Neuronal stem cell (in vitro differentiated cells): Measurements from ENCODE around the gene ZNF398.

Experiments
- DNase-seq: peaks from one replicate; pipeline ENCODE4 v3.0.0-alpha.2; 2013; ENCODE audit warnings: low spot score
- H2AFZ ChIP-seq: one replicate; pipeline ENCODE4 v1.6.1; 2013; ENCODE audit warnings: mild to moderate bottlenecking, low read length, inconsistent platforms
- H2AK5ac ChIP-seq: 2 replicates; pipeline ENCODE4 v1.6.1; 2013; ENCODE audit warnings: low read depth, mild to moderate bottlenecking, inconsistent platforms, low read length, moderate library complexity, mixed read lengths
- H2BK120ac ChIP-seq: 2 replicates; pipeline ENCODE4 v1.6.1; 2013; ENCODE audit warnings: low read depth, mild to moderate bottlenecking, inconsistent platforms, low read length, moderate library complexity, mixed read lengths
- H2BK12ac ChIP-seq: one replicate; pipeline ENCODE4 v1.6.1; 2013; ENCODE audit warnings: low read length, inconsistent platforms
- H2BK15ac ChIP-seq: 2 replicates; pipeline ENCODE4 v1.6.1; 2013; ENCODE audit warnings: mild to moderate bottlenecking, low read length, inconsistent platforms, mixed read lengths
- H2BK5ac ChIP-seq: one replicate; pipeline ENCODE4 v1.6.1; 2013; ENCODE audit warnings: inconsistent platforms, mild to moderate bottlenecking, low read length, moderate library complexity
- H3K14ac ChIP-seq: one replicate; pipeline ENCODE4 v1.6.1; 2013; ENCODE audit warnings: low read length, inconsistent platforms
- H3K18ac ChIP-seq: 2 replicates; pipeline ENCODE4 v1.6.1; 2013; ENCODE audit warnings: low read length, inconsistent platforms
- H3K23ac ChIP-seq: 2 replicates; pipeline ENCODE4 v1.6.1; 2013; ENCODE audit warnings: low read depth, mild to moderate bottlenecking, mixed read lengths, low read length, inconsistent platforms; ENCODE audit not compliant: poor library complexity
- H3K27ac ChIP-seq: replicated peaks from 3 replicates; pipeline ENCODE4 v1.5.1; 2013; ENCODE audit warnings: low read length, inconsistent platforms
- H3K27me3 ChIP-seq, 3 experiments: 2 replicates each; pipeline ENCODE4 v1.6.1; 2013; ENCODE audit warnings: low read length in 3 of 3, mild to moderate bottlenecking in 2 of 3, inconsistent platforms in 1 of 3, low read depth in 1 of 3, mixed read lengths in 1 of 3, moderate library complexity in 1 of 3; ENCODE audit not compliant: control insufficient read depth in 3 of 3, insufficient read depth in 3 of 3
- H3K36me3 ChIP-seq, 2 donors: replicated peaks in 1 of 2; 2 replicates each; pipeline ENCODE4 v1.6.1; 2013; ENCODE audit warnings: low read length in 2 of 2; ENCODE audit not compliant: control insufficient read depth in 2 of 2, insufficient read depth in 2 of 2
- H3K4ac ChIP-seq: 2 replicates; pipeline ENCODE4 v1.6.1; 2013; ENCODE audit warnings: inconsistent platforms, mild to moderate bottlenecking, low read length, moderate library complexity
- H3K4me1 ChIP-seq, 2 donors: 1 replicate in 1 of 2; 2 replicates in 1 of 2; pipeline ENCODE4 v1.6.1; 2013; ENCODE audit warnings: low read length in 2 of 2, low read depth in 1 of 2; ENCODE audit not compliant: control insufficient read depth in 2 of 2, insufficient read depth in 1 of 2
- H3K4me2 ChIP-seq: one replicate; pipeline ENCODE4 v1.6.1; 2013; ENCODE audit warnings: mild to moderate bottlenecking, low read length, inconsistent platforms; ENCODE audit not compliant: insufficient read depth, poor library complexity, severe bottlenecking
- H3K4me3 ChIP-seq, 2 donors: 2 replicates each; pipeline ENCODE4 v1.5.1; 2013; ENCODE audit warnings: low read length in 2 of 2, mild to moderate bottlenecking in 2 of 2, inconsistent platforms in 1 of 2, moderate library complexity in 1 of 2
- H3K79me1 ChIP-seq: one replicate; pipeline ENCODE4 v1.6.1; 2013; ENCODE audit warnings: low read depth, mild to moderate bottlenecking, inconsistent platforms, low read length, moderate library complexity
- H3K9ac ChIP-seq: one replicate; pipeline ENCODE4 v1.6.1; 2013; ENCODE audit warnings: mild to moderate bottlenecking, low read depth, low read length, inconsistent platforms; ENCODE audit not compliant: poor library complexity
- H3K9me3 ChIP-seq, 2 donors: replicated peaks in 1 of 2; 2 replicates each; pipeline versions ENCODE3 to v1.6.1; 2013; ENCODE audit warnings: low read length in 2 of 2, mild to moderate bottlenecking in 2 of 2, inconsistent platforms in 1 of 2, low read depth in 1 of 2, mixed read lengths in 1 of 2, moderate library complexity in 1 of 2; ENCODE audit not compliant: control insufficient read depth in 2 of 2, insufficient read depth in 1 of 2
- H4K8ac ChIP-seq: one replicate; pipeline ENCODE4 v1.6.1; 2013; ENCODE audit warnings: low read depth, mild to moderate bottlenecking, inconsistent platforms, low read length, moderate library complexity
- H4K91ac ChIP-seq: one replicate; pipeline ENCODE4 v1.6.1; 2013; ENCODE audit warnings: low read length, low read depth, mild to moderate bottlenecking, inconsistent platforms; ENCODE audit not compliant: poor library complexity
- WGBS, 2 donors: extraction: QIAGEN DNeasy Blood & Tissue Kit; methylation state at CpG; one replicate each; pipeline ENCODE4 v1.1.7; 2013; ENCODE audit warnings: missing lambda C conversion rate in 2 of 2, mixed read lengths in 1 of 2; ENCODE audit not compliant: insufficient read length in 2 of 2, insufficient replicate concordance in 1 of 2; ENCODE audit errors: extremely low coverage in 2 of 2; 5-methylcytosine and 5-hydroxymethylcytosine counted together

ZNF398 gene

GRCh38 chr7:149209518-149210269, 62.4 kb downstream of the ZNF398 start:
- Histone ChIP-seq H3K4me2 (no peak overlapping the region), H3K4ac (no peak overlapping the region), H3K4me1 (no peaks in the 10 kb centered on the region), H3K79me1 (no peaks in the 10 kb centered on the region), H3K18ac (no peak overlapping the region), H2BK120ac (no peak overlapping the region), H2BK12ac (no peak overlapping the region), H4K91ac (no peak overlapping the region), H4K8ac (no peak overlapping the region), H3K36me3 (peaks cover 61 to 95% of the 10 kb centered on the region in 2 donors), H2BK5ac (no peak overlapping the region), H3K9me3 (no peaks in the 10 kb centered on the region), H2BK15ac (no peak overlapping the region), H3K27me3 (no peaks in the 10 kb centered on the region), H3K23ac (no peak overlapping the region), H3K14ac (no peak overlapping the region), H3K4me3 (no peak overlapping the region), H2AFZ (no peak overlapping the region), H3K9ac (no peak overlapping the region), H3K27ac (no peak overlapping the region), H2AK5ac (no peak overlapping the region)
- DNase-seq: peak; percentile 23
- WGBS, 2 donors: no CpG with 5 or more reads among the region's 7 CpGs

- H3K23ac ChIP-seq: no peak overlapping the region
- H3K27me3 ChIP-seq: no peaks in the 10 kb centered on the region
- H3K79me1 ChIP-seq: no peaks in the 10 kb centered on the region
- no peak overlapping the region for H3K18ac ChIP-seq
- H2BK5ac ChIP-seq: no peak overlapping the region
- H2AK5ac ChIP-seq: no peak overlapping the region
- no CpG with 5 or more reads among the region's 11 CpGs for WGBS, 2 donors
- H2BK12ac ChIP-seq: no peak overlapping the region
- H3K9me3 ChIP-seq: no peaks in the 10 kb centered on the region
- peaks cover 66 to 98% of the 10 kb centered on the region in 2 donors for H3K36me3 ChIP-seq
- no peak overlapping the region for H4K91ac ChIP-seq
- H2BK120ac ChIP-seq: no peak overlapping the region
- no peak overlapping the region for H3K9ac ChIP-seq
- no peaks in the 10 kb centered on the region for H3K4me1 ChIP-seq
- no peak overlapping the region for H4K8ac ChIP-seq
- no peak overlapping the region for H3K14ac ChIP-seq
- H3K4me3 ChIP-seq: no peak overlapping the region
- no peak overlapping the region for H2AFZ ChIP-seq
- H3K4me2 ChIP-seq: no peak overlapping the region
- H3K4ac ChIP-seq: no peak overlapping the region
- no peak overlapping the region for H2BK15ac ChIP-seq
- no peak overlapping the region for H3K27ac ChIP-seq
- DNase-seq: no peak
Observed at GRCh38 chr7:149210551-149210950, 63.3 kb downstream of the ZNF398 start.

GRCh38 chr7:149214020-149214720, 66.9 kb downstream of the ZNF398 start:
- Histone ChIP-seq H3K4me1 (no peaks in the 10 kb centered on the region), H3K79me1 (no peaks in the 10 kb centered on the region), H2BK5ac (no peak overlapping the region), H2AFZ (no peak overlapping the region), H3K14ac (no peak overlapping the region), H4K91ac (no peak overlapping the region), H3K4me2 (no peak overlapping the region), H2BK15ac (no peak overlapping the region), H3K23ac (no peak overlapping the region), H3K27ac (no peak overlapping the region), H3K9ac (no peak overlapping the region), H4K8ac (no peak overlapping the region), H3K18ac (no peak overlapping the region), H3K9me3 (no peaks in the 10 kb centered on the region), H2BK12ac (no peak overlapping the region), H2BK120ac (no peak overlapping the region), H3K27me3 (no peaks in the 10 kb centered on the region), H2AK5ac (no peak overlapping the region), H3K4ac (no peak overlapping the region), H3K4me3 (no peak overlapping the region), H3K36me3 (peaks cover 64 to 97% of the 10 kb centered on the region in 2 donors)
- DNase-seq: no peak
- no CpG with 5 or more reads among the region's 7 CpGs for WGBS, 2 donors

- Histone ChIP-seq H3K14ac (no peak overlapping the region), H3K79me1 (no peaks in the 10 kb centered on the region), H3K9ac (no peak overlapping the region), H4K8ac (no peak overlapping the region), H3K4me2 (no peak overlapping the region), H2BK12ac (no peak overlapping the region), H3K36me3 (peaks cover 53 to 96% of the 10 kb centered on the region in 2 donors), H3K18ac (no peak overlapping the region), H3K23ac (no peak overlapping the region), H3K4ac (no peak overlapping the region), H2BK120ac (no peak overlapping the region), H2AK5ac (no peak overlapping the region), H3K9me3 (no peaks in the 10 kb centered on the region), H3K4me1 (no peaks in the 10 kb centered on the region), H3K27ac (no peak overlapping the region), H2AFZ (no peak overlapping the region), H3K4me3 (no peak overlapping the region), H2BK15ac (no peak overlapping the region), H3K27me3 (no peaks in the 10 kb centered on the region), H4K91ac (no peak overlapping the region), H2BK5ac (no peak overlapping the region)
- no CpG with 5 or more reads among the region's 2 CpGs for WGBS, 2 donors
- DNase-seq: no peak
Observed at GRCh38 chr7:149216402-149216801, 69.1 kb downstream of the ZNF398 start.
